Measurements from ENCODE around the gene COL5A1.

Gene COL5A1

DNA sequence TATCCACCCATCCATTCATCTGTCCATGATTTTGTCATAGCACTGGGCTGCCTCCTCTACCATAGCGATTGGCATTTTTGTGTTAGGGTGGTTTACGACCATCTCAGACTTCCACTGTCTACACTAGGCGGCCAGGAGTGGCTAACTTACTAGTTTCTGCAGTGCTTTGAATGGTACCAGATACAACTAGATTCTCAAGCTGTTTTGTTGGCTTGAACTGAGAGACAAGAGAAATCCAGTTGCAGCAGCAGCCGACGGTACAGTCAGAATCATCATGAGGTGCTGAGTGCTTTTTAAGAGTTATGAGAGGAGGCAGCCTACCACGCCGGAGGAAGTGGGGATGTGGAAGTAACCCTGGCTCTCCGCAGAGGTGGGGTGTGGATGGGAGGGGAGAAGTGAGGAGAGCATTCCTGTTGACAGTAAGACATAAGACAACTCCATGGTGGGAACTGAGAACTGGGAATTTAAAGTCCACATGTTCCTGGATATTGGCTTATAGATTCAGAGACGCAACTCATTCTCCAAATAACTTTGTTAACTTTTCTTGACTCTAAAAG lies 27.9 kb downstream of the COL5A1 start:
- no peaks in the 10 kb centered on the region for H3K4me1 ChIP-seq (ENCODE audit: insufficient read depth, low read length)
- no peaks in the 10 kb centered on the region for H3K27me3 ChIP-seq (ENCODE audit: insufficient read depth, low read length, poor library complexity)
- no peak overlapping the region for H3K4me3 ChIP-seq (ENCODE audit: low read depth in 1 of 2, low read length in 2 of 2)
- no peak for DNase-seq
- H3K27ac ChIP-seq (ENCODE audit: low read length) = no peak overlapping the region
- H3K9me3 ChIP-seq (ENCODE audit: insufficient read depth, low read length, severe bottlenecking) = no peaks in the 10 kb centered on the region
- TF ChIP-seq EZH2 (IDR thresholded peaks at IDR 0.05; ENCODE audit: borderline replicate concordance, low read depth, low read length, severe bottlenecking) = no peak
- TF ChIP-seq, protein P1, sequence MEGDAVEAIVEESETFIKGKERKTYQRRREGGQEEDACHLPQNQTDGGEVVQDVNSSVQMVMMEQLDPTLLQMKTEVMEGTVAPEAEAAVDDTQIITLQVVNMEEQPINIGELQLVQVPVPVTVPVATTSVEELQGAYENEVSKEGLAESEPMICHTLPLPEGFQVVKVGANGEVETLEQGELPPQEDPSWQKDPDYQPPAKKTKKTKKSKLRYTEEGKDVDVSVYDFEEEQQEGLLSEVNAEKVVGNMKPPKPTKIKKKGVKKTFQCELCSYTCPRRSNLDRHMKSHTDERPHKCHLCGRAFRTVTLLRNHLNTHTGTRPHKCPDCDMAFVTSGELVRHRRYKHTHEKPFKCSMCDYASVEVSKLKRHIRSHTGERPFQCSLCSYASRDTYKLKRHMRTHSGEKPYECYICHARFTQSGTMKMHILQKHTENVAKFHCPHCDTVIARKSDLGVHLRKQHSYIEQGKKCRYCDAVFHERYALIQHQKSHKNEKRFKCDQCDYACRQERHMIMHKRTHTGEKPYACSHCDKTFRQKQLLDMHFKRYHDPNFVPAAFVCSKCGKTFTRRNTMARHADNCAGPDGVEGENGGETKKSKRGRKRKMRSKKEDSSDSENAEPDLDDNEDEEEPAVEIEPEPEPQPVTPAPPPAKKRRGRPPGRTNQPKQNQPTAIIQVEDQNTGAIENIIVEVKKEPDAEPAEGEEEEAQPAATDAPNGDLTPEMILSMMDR (IDR thresholded peaks at IDR 0.05; ENCODE audit: borderline replicate concordance, extremely low read depth, low read length, poor library complexity, severe bottlenecking) = no peak
- no peaks in the 10 kb centered on the region for H4K20me1 ChIP-seq (ENCODE audit: insufficient read depth, low read length)
- no peak overlapping the region for H3K4me2 ChIP-seq (ENCODE audit: insufficient read depth, low read length)
- H2AFZ ChIP-seq (ENCODE audit: low read depth, low read length) = no peak overlapping the region
- no peaks in the 10 kb centered on the region for H3K36me3 ChIP-seq (ENCODE audit: insufficient read depth, low read length)
- ATAC-seq (ENCODE audit: insufficient read depth, low read depth) = no peak
- no peaks in the 10 kb centered on the region for H3K79me2 ChIP-seq (ENCODE audit: insufficient read depth, low read length)
- H3K9ac ChIP-seq (ENCODE audit: low read depth, low read length) = no peak overlapping the region

DNA sequence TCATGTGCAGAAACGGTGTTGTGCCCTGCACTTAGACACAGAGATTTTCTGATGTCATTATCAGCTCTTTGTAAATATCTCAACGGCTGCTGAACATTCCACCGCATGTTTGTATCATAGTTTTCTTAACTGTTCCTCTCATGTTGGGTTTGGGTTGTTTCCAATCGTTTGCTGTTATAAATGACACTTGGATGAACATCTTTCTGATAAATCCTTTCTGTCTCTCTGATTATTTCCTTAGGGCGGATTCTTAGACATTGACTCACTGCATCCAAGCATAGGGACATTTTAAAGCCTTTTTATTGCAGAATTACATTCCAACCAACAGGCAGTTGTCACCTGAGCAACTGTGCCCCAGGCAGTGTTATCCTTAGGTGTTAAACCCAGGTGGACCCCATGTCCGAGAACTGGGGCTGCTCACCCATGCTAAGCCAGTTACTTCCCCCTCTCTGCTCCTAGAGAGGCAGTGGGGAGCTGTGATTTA lies 28.5 kb downstream of the COL5A1 start:
- TF ChIP-seq, protein P1 (IDR thresholded peaks at IDR 0.05; ENCODE audit: borderline replicate concordance, extremely low read depth, low read length, poor library complexity, severe bottlenecking) = no peak
- TF ChIP-seq EZH2 (IDR thresholded peaks at IDR 0.05; ENCODE audit: borderline replicate concordance, low read depth, low read length, severe bottlenecking) = no peak

DNA sequence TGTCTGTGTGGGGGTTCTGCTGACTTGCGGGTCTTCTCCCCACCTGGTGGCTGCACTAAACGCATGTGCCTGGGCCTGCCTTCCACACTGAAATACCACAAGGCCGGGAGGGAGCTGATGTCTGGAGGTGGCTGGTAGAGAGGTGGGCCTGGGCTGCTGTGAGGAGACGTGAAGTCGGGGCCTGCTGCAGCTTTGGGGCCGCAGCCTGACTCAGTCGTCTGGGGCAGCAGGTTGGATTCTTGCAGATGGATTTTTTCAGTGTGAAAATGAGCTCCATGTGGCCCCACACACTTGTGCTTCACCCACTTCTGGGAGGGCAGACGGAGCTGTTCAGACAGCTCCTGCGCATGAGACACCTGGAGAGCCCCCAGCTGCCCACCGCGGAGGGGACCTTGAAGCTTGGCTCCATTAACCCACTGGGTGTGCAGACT lies 29.3 kb downstream of the COL5A1 start:
- no peaks in the 10 kb centered on the region for H3K4me1 ChIP-seq (ENCODE audit: insufficient read depth, low read length)
- H3K27me3 ChIP-seq (ENCODE audit: insufficient read depth, low read length, poor library complexity) = no peaks in the 10 kb centered on the region
- H3K79me2 ChIP-seq (ENCODE audit: insufficient read depth, low read length) = no peaks in the 10 kb centered on the region
- no peak for DNase-seq
- no peak overlapping the region for H3K4me3 ChIP-seq (ENCODE audit: low read depth in 1 of 2, low read length in 2 of 2)
- no peaks in the 10 kb centered on the region for H3K9me3 ChIP-seq (ENCODE audit: insufficient read depth, low read length, severe bottlenecking)
- H2AFZ ChIP-seq (ENCODE audit: low read depth, low read length) = no peak overlapping the region
- no peak overlapping the region for H3K4me2 ChIP-seq (ENCODE audit: insufficient read depth, low read length)
- TF ChIP-seq, protein P1 (IDR thresholded peaks at IDR 0.05; ENCODE audit: borderline replicate concordance, extremely low read depth, low read length, poor library complexity, severe bottlenecking) = no peak
- no peak for TF ChIP-seq EZH2 (IDR thresholded peaks at IDR 0.05; ENCODE audit: borderline replicate concordance, low read depth, low read length, severe bottlenecking)
- no peaks in the 10 kb centered on the region for H3K36me3 ChIP-seq (ENCODE audit: insufficient read depth, low read length)
- H3K27ac ChIP-seq (ENCODE audit: low read length) = no peak overlapping the region
- H3K9ac ChIP-seq (ENCODE audit: low read depth, low read length) = no peak overlapping the region
- ATAC-seq (ENCODE audit: insufficient read depth, low read depth) = no peak
- no peaks in the 10 kb centered on the region for H4K20me1 ChIP-seq (ENCODE audit: insufficient read depth, low read length)

More for the DNA sequence above, 28.5 kb downstream of the COL5A1 start:
- DNase-seq (no peak), ATAC-seq (ENCODE audit: insufficient read depth, low read depth) (no peak)
- no peaks in the 10 kb centered on the region for H3K36me3 ChIP-seq (ENCODE audit: insufficient read depth, low read length)
- no peak overlapping the region for H3K4me2 ChIP-seq (ENCODE audit: insufficient read depth, low read length)
- no peak overlapping the region for H3K27ac ChIP-seq (ENCODE audit: low read length)
- no peaks in the 10 kb centered on the region for H3K4me1 ChIP-seq (ENCODE audit: insufficient read depth, low read length)
- H4K20me1 ChIP-seq (ENCODE audit: insufficient read depth, low read length) = no peaks in the 10 kb centered on the region
- no peak overlapping the region for H3K9ac ChIP-seq (ENCODE audit: low read depth, low read length)
- no peak overlapping the region for H3K4me3 ChIP-seq (ENCODE audit: low read depth in 1 of 2, low read length in 2 of 2)
- H3K27me3 ChIP-seq (ENCODE audit: insufficient read depth, low read length, poor library complexity) = no peaks in the 10 kb centered on the region
- no peaks in the 10 kb centered on the region for H3K9me3 ChIP-seq (ENCODE audit: insufficient read depth, low read length, severe bottlenecking)
- H3K79me2 ChIP-seq (ENCODE audit: insufficient read depth, low read length) = no peaks in the 10 kb centered on the region
- H2AFZ ChIP-seq (ENCODE audit: low read depth, low read length) = no peak overlapping the region

All from DND-41 (cell line).